Measurements from ENCODE around the gene DNAJB4. TPM values are rescaled to one million over a fixed set of nuclear protein-coding genes. Genes with fewer than 3 reads are reported as not detected.

DNAJB4 gene
- total RNA-seq, 1 experiment from 2014 or later = 26.0 TPM

GRCh38 chr1:78048446-78048845, 43.7 kb downstream of the DNAJB4 start:
- ATAC-seq (no peak), DNase-seq (ENCODE audit: low read depth, low spot score) (no peak)
- BruUV-seq (replicated peaks) = no TSS peak
- Histone ChIP-seq H3K9ac (ENCODE audit: low read length) (no peak overlapping the region), H3K4me3 (replicated peaks in 1 of 2; ENCODE audit: low read depth in 1 of 2, low read length in 2 of 2) (no peak overlapping the region), H4K20me1 (ENCODE audit: insufficient read depth) (no peaks in the 10 kb centered on the region), H3K4me1 (ENCODE audit: control insufficient read depth in 1 of 2, insufficient read depth in 2 of 2, low read length in 2 of 2) (no peaks in the 10 kb centered on the region), H3K4me2 (ENCODE audit: low read length) (no peak overlapping the region), H3K27ac (ENCODE audit: low read depth, low read length) (no peak overlapping the region), H2AFZ (ENCODE audit: low read depth, low read length, poor library complexity, severe bottlenecking) (no peak overlapping the region), H3K27me3 (ENCODE audit: insufficient read depth, low read length) (no peaks in the 10 kb centered on the region), H3K36me3 (ENCODE audit: control insufficient read depth in 1 of 2, insufficient read depth in 2 of 2, low read length in 2 of 2) (no peaks in the 10 kb centered on the region), H3K9me3 (ENCODE audit: control insufficient read depth in 1 of 2, insufficient read depth in 1 of 2, low read depth in 1 of 2, low read length in 2 of 2) (no peaks in the 10 kb centered on the region), H3K79me2 (ENCODE audit: insufficient read depth, low read length) (no peaks in the 10 kb centered on the region), H3K9me2 (ENCODE audit: insufficient read depth) (no peaks in the 10 kb centered on the region)
- intact Hi-C loops (cut with micrococcal nuclease) = no loop called here
- ChIA-PET RAD21 (ENCODE audit: low non-redundant PET in 1 of 2, low total read pairs in 2 of 2, uncharacterized antibody in 2 of 2, unreplicated experiment in 2 of 2) (no interaction called here), CTCF (no interaction called here), POLR2A (no interaction called here)
- TF ChIP-seq CEBPB (IDR thresholded peaks at IDR 0.05; ENCODE audit: low read depth) (no peak), CBX3 (IDR thresholded peaks at IDR 0.05; ENCODE audit: low read depth) (no peak), RAD21 (IDR thresholded peaks at IDR 0.05; ENCODE audit: low read depth) (no peak), MAX (IDR thresholded peaks at IDR 0.05) (no peak), ELF1 (IDR thresholded peaks at IDR 0.05; ENCODE audit: borderline replicate concordance, low read depth) (no peak)

- no peaks in the 10 kb centered on the region for H3K36me3 ChIP-seq (ENCODE audit: control insufficient read depth in 1 of 2, insufficient read depth in 2 of 2, low read length in 2 of 2)
- TF ChIP-seq FOSL1 (IDR thresholded peaks at IDR 0.05; ENCODE audit: low read depth) (no peak), EZH2 (IDR thresholded peaks at IDR 0.05) (no peak), EGR1 (IDR thresholded peaks at IDR 0.05; ENCODE audit: low read depth) (no peak), CBX3 (IDR thresholded peaks at IDR 0.05; ENCODE audit: low read depth) (no peak), TCF7L2 (IDR thresholded peaks at IDR 0.05; ENCODE audit: borderline replicate concordance, extremely low read depth, insufficient read depth, insufficient read length) (no peak), ZBTB33 (IDR thresholded peaks at IDR 0.05; ENCODE audit: extremely low read depth, insufficient replicate concordance, low read length) (no peak), MAX (IDR thresholded peaks at IDR 0.05) (no peak), JUND (IDR thresholded peaks at IDR 0.05) (no peak), POLR2AphosphoS5 (IDR thresholded peaks at IDR 0.05; ENCODE audit: low read depth, low read length) (no peak), ZFX (IDR thresholded peaks at IDR 0.05) (no peak), ELF1 (IDR thresholded peaks at IDR 0.05; ENCODE audit: borderline replicate concordance, low read depth) (no peak)
- TF ChIP-seq, protein P1, sequence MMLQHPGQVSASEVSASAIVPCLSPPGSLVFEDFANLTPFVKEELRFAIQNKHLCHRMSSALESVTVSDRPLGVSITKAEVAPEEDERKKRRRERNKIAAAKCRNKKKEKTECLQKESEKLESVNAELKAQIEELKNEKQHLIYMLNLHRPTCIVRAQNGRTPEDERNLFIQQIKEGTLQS (IDR thresholded peaks at IDR 0.05) = no peak
- RAD21 ChIA-PET (ENCODE audit: low non-redundant PET in 1 of 2, low total read pairs in 2 of 2, uncharacterized antibody in 2 of 2, unreplicated experiment in 2 of 2) = no interaction called here
- no peaks in the 10 kb centered on the region for H3K79me2 ChIP-seq (ENCODE audit: insufficient read depth, low read length)
- no peak overlapping the region for H3K27ac ChIP-seq (ENCODE audit: low read depth, low read length)
- CTCF ChIA-PET = no interaction called here
- H2AFZ ChIP-seq (ENCODE audit: low read depth, low read length, poor library complexity, severe bottlenecking) = no peak overlapping the region
- H3K9ac ChIP-seq (ENCODE audit: low read length) = no peak overlapping the region
- no peak for ATAC-seq
- no TSS peak for BruUV-seq (replicated peaks)
- intact Hi-C loops (cut with micrococcal nuclease) = no loop called here
- H3K4me1 ChIP-seq (ENCODE audit: control insufficient read depth in 1 of 2, insufficient read depth in 2 of 2, low read length in 2 of 2) = no peaks in the 10 kb centered on the region
- no peaks in the 10 kb centered on the region for H4K20me1 ChIP-seq (ENCODE audit: insufficient read depth)
- no peak overlapping the region for H3K4me3 ChIP-seq (replicated peaks in 1 of 2; ENCODE audit: low read depth in 1 of 2, low read length in 2 of 2)
- DNase-seq (ENCODE audit: low read depth, low spot score) = no peak
- no peaks in the 10 kb centered on the region for H3K9me2 ChIP-seq (ENCODE audit: insufficient read depth)
- no peak overlapping the region for H3K4me2 ChIP-seq (ENCODE audit: low read length)
- no peaks in the 10 kb centered on the region for H3K9me3 ChIP-seq (ENCODE audit: control insufficient read depth in 1 of 2, insufficient read depth in 1 of 2, low read depth in 1 of 2, low read length in 2 of 2)
- H3K27me3 ChIP-seq (ENCODE audit: insufficient read depth, low read length) = no peaks in the 10 kb centered on the region
- POLR2A ChIA-PET = interaction anchor here (1.1 kb wide), 1 partner anchor 45 kb away, joined by 4 read pairs; the partner anchor contains the start of gene DNAJB4
Observed at GRCh38 chr1:78049396-78049795, 44.7 kb downstream of the DNAJB4 start.

All from HCT116 (cell line).